GM12864 (cell line): ENCODE data around the gene NTSR1.

ENCODE experiments used
- DNase-seq: peaks from one replicate; pipeline ENCODE4 v3.0.0-alpha.2; 2011; ENCODE audit warnings: low read depth
- H3K4me3 ChIP-seq: 2 replicates; pipeline ENCODE4 v1.5.1; 2011; ENCODE audit warnings: mild to moderate bottlenecking, low read depth, low read length, control low read depth
- TF ChIP-seq, protein P1 (sequence below): IDR thresholded peaks from 2 replicates; pipeline ENCODE4 v1.5.1; 2011; ENCODE audit warnings: low read depth, mild to moderate bottlenecking, moderate library complexity, low read length, control low read depth, inconsistent platforms; ENCODE audit errors: missing control alignments

The NTSR1 gene

DNA sequence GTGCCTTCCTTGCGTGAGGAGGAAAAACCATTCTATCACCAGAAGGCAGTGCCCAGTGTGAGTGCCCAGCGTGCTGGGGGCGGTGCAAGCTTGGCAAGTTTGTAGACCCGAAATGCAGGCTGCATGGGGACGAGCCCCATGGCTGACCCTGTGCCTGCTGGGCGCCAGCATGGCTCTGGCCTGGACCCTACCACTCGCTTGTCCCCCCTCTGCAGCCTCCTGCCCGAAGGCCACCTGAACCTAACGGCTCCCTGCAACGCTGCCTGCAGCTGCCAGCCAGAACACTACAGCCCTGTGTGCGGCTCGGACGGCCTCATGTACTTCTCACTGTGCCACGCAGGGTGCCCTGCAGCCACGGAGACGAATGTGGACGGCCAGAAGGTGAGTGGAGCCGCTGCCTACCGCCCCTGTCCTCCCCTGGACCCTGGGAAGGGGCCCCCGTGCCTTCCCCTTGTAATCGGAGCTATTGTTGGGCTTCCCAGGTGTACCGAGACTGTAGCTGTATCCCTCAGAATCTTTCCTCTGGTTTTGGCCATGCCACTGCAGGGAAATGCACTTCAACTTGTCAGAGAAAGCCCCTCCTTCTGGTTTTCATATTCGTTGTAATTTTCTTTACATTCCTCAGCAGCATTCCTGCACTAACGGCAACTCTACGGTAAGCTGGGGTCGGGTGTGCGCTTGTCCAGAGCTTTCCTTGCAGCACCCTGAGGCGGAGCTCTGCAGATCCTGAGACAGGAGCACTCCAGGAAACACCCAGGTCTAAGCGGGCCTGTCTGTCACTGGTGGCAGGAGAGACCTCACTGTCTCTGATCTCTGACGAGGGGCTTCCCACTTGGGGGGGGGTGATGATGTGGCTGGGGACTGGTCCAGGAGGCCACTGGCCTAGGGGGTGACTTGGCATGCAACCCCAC is 40.9 kb upstream of the NTSR1 start:
- no peak for DNase-seq
- TF ChIP-seq, protein P1, sequence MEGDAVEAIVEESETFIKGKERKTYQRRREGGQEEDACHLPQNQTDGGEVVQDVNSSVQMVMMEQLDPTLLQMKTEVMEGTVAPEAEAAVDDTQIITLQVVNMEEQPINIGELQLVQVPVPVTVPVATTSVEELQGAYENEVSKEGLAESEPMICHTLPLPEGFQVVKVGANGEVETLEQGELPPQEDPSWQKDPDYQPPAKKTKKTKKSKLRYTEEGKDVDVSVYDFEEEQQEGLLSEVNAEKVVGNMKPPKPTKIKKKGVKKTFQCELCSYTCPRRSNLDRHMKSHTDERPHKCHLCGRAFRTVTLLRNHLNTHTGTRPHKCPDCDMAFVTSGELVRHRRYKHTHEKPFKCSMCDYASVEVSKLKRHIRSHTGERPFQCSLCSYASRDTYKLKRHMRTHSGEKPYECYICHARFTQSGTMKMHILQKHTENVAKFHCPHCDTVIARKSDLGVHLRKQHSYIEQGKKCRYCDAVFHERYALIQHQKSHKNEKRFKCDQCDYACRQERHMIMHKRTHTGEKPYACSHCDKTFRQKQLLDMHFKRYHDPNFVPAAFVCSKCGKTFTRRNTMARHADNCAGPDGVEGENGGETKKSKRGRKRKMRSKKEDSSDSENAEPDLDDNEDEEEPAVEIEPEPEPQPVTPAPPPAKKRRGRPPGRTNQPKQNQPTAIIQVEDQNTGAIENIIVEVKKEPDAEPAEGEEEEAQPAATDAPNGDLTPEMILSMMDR: no peak
- H3K4me3 ChIP-seq: no peak overlapping the region

DNA sequence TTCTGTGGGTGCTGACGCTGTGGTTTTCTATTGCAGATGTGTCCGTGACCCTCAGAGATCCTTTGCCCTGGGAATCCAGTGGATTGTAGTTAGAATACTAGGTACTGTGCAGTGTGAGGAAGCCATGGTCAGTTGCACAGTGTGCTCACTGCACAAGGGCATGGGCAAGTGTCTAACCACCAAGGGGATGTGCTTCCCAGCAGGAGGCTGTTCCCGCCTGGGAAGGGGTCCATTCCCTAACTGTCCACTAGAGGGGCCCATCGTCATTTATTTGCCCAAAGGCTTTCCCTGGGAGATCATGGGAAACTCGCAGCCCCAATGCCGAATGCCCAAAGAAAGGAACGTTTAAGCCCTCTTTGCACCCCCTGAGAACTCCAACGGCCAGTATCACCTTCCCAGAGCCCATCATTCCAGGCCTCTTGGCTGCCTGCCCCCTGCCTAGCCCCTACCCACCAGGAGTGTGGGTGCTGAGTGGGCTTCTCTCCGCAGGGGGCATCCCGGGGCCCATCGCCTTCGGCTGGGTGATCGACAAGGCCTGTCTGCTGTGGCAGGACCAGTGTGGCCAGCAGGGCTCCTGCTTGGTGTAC is 40.1 kb upstream of the NTSR1 start:
- no peak for DNase-seq
- TF ChIP-seq, protein P1: peak; percentile 82
- H3K4me3 ChIP-seq: no peak overlapping the region

DNA sequence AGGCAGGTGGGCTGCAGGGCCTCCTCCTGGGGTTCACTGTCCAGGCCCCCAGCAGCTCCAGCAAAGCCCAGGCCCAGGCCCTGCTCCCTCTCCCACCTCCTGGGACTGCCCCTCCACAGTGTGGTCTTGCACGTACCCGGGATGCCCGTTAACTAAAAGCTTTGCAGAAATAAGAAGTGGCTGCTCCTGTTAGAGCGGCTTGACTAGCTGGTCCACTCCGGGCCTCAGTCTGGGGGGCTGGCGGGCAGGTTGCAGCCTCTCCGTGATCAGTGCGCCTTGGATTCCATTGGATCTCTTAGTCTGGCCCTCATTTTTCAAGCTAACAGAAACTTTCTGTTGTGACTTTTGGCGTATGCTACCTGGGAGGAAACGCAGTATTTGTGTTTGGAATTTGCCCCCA is 39.4 kb upstream of the NTSR1 start:
- TF ChIP-seq, protein P1: no peak
- DNase-seq: no peak
- no peak overlapping the region for H3K4me3 ChIP-seq

- TF ChIP-seq, protein P1: no peak
- no peak for DNase-seq
- no peak overlapping the region for H3K4me3 ChIP-seq
These were observed 38.5 kb upstream of the NTSR1 start for GRCh38 chr20:62670156-62670555.

DNA sequence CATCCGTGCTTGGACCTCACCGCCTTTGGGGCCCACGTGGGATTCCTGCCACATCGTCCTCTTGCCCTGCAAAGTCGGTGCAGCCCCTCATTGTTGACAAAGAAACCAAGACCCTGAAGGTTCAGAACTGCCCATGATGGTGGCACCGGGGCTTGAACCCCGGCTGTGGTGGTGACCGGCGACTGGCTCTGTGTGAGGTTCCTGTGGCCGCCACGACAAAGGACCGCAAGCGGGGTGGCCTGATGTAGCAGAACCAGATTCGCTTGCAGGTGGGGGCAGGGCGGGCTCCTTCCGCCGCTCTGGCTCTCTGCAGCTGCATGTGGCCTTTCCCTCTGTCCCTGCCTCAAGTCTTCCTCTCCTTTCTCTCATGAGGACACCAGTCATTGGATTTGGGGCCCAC is 37.6 kb upstream of the NTSR1 start:
- H3K4me3 ChIP-seq: no peak overlapping the region
- TF ChIP-seq, protein P1: no peak
- DNase-seq: no peak

DNA sequence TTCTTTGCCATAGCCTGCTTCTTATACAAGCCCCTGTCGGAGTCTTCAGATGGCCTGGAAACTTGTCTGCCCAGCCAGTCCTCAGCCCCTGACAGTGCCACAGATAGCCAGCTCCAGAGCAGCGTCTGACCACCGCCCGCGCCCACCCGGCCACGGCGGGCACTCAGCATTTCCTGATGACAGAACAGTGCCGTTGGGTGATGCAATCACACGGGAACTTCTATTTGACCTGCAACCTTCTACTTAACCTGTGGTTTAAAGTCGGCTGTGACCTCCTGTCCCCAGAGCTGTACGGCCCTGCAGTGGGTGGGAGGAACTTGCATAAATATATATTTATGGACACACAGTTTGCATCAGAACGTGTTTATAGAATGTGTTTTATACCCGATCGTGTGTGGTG is 36.9 kb upstream of the NTSR1 start:
- H3K4me3 ChIP-seq: no peak overlapping the region
- TF ChIP-seq, protein P1: no peak
- DNase-seq: no peak
